GM12875 (cell line): ENCODE measurements around the gene MED14.

ENCODE experiments used
- H3K4me3 ChIP-seq: one replicate; pipeline ENCODE4 v1.5.1; 2011; ENCODE audit warnings: low read depth, low read length, control low read depth
- TF ChIP-seq, protein P1 (sequence below): IDR thresholded peaks from 2 replicates; pipeline ENCODE4 v1.5.1; 2011; ENCODE audit warnings: low read depth, mild to moderate bottlenecking, control low read depth, inconsistent platforms, low read length, moderate library complexity, borderline replicate concordance; ENCODE audit not compliant: insufficient read depth

Gene MED14

GRCh38 chrX:40729598-40730584 is 5.5 kb downstream of the MED14 start:
- TF ChIP-seq, protein P1, sequence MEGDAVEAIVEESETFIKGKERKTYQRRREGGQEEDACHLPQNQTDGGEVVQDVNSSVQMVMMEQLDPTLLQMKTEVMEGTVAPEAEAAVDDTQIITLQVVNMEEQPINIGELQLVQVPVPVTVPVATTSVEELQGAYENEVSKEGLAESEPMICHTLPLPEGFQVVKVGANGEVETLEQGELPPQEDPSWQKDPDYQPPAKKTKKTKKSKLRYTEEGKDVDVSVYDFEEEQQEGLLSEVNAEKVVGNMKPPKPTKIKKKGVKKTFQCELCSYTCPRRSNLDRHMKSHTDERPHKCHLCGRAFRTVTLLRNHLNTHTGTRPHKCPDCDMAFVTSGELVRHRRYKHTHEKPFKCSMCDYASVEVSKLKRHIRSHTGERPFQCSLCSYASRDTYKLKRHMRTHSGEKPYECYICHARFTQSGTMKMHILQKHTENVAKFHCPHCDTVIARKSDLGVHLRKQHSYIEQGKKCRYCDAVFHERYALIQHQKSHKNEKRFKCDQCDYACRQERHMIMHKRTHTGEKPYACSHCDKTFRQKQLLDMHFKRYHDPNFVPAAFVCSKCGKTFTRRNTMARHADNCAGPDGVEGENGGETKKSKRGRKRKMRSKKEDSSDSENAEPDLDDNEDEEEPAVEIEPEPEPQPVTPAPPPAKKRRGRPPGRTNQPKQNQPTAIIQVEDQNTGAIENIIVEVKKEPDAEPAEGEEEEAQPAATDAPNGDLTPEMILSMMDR: no peak
- H3K4me3 ChIP-seq: no peak overlapping the region

- TF ChIP-seq, protein P1: no peak
- no peak overlapping the region for H3K4me3 ChIP-seq
Observed at GRCh38 chrX:40727581-40728252, 7.6 kb downstream of the MED14 start.

DNA sequence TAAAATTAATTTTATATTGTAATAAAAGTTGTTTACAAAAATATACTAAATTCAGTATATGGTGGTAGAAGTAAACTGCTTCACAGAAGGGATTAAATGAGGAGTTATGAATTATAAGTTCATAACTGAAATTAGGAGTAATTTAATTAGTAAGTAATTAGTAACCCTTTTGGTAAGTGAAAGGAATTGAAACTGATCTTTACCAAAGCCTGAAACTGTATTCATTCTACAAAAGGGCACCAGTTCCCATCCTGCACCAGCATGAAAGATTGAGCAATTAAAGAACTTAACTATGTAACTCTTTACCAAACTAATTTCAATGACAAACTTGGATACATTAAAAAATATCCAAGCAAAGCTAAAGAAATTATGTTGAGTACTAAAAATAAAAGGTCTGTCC is 8.2 kb downstream of the MED14 start:
- H3K4me3 ChIP-seq: no peak overlapping the region
- TF ChIP-seq, protein P1: no peak

DNA sequence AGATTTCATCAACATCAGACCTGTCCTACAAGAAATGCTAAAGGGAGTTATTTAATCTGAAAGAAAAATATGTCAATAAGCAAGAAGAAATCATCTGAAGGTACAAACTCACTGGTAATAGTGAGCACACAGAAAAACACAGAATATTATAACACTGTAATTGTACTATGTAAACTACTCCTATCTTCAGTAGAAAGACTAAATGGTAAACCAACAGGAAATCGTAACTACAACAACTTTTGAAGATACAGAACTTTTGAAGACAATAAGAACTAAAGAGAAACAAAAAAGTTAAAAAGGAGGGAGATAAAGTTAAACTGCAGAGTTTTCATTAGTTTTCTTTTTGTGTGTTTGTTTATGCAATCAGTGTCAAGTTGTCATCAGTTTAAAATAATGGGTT is 12.4 kb downstream of the MED14 start:
- no peak overlapping the region for H3K4me3 ChIP-seq
- TF ChIP-seq, protein P1: no peak

DNA sequence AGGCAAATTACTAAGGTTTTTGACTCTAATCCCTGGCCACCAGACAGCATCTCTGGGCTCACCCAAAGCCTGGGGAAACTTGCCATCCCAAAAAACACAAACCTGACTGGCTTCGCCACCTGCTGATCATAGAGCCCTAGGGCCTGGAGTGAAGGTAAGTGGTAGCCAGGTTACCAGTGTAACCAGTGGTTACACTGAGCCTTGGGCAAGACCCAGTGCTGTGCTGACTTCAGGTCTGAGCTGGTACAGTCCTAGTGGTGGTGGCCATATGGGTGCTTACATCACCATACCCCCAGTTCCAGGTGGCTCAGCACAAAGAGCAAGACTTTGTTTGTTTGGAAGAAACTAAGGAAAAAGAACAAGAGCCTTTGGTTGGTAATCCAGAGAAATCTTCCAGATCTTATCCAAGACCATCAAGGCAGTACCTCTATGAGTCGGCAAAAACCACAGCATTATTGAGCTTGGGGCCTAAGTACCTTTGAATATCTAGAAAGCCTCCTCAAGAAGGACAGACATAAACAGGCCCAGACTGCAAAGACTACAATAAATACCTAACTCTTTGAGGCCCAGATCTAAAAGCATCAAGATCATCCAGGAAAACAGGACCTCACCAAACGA is 13.7 kb downstream of the MED14 start:
- H3K4me3 ChIP-seq: no peak overlapping the region
- TF ChIP-seq, protein P1: no peak

GRCh38 chrX:40720792-40721191 is 14.6 kb downstream of the MED14 start:
- no peak overlapping the region for H3K4me3 ChIP-seq
- TF ChIP-seq, protein P1: no peak
